GM13976 (cell line): ENCODE data around the gene TMEM208.

Experiments used
- DNase-seq: peaks from one replicate; pipeline ENCODE4 v3.0.0; 2012; ENCODE audit warnings: low spot score
- in situ Hi-C: fragments of 300-500 bp; cut with MboI; formaldehyde crosslinking; loops from one replicate; pipeline ENCODE4 v1.12.0; 2022; ENCODE audit warnings: low sequenced_read_pairs, mixed read lengths, inconsistent platforms; ENCODE audit not compliant: unreplicated experiment
- TF ChIP-seq, protein P1 (sequence below): IDR thresholded peaks from 2 replicates; pipeline ENCODE4 v1.5.1; 2012; ENCODE audit warnings: borderline replicate concordance, mild to moderate bottlenecking; ENCODE audit not compliant: insufficient read depth; ENCODE audit errors: extremely low read depth, missing control alignments, control extremely low read depth

The TMEM208 gene

GRCh38 chr16:67241008-67241900, 14.3 kb downstream of the TMEM208 start:
- no peak for DNase-seq
- in situ Hi-C loops = no loop called here
- TF ChIP-seq, protein P1, sequence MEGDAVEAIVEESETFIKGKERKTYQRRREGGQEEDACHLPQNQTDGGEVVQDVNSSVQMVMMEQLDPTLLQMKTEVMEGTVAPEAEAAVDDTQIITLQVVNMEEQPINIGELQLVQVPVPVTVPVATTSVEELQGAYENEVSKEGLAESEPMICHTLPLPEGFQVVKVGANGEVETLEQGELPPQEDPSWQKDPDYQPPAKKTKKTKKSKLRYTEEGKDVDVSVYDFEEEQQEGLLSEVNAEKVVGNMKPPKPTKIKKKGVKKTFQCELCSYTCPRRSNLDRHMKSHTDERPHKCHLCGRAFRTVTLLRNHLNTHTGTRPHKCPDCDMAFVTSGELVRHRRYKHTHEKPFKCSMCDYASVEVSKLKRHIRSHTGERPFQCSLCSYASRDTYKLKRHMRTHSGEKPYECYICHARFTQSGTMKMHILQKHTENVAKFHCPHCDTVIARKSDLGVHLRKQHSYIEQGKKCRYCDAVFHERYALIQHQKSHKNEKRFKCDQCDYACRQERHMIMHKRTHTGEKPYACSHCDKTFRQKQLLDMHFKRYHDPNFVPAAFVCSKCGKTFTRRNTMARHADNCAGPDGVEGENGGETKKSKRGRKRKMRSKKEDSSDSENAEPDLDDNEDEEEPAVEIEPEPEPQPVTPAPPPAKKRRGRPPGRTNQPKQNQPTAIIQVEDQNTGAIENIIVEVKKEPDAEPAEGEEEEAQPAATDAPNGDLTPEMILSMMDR = no peak

DNA sequence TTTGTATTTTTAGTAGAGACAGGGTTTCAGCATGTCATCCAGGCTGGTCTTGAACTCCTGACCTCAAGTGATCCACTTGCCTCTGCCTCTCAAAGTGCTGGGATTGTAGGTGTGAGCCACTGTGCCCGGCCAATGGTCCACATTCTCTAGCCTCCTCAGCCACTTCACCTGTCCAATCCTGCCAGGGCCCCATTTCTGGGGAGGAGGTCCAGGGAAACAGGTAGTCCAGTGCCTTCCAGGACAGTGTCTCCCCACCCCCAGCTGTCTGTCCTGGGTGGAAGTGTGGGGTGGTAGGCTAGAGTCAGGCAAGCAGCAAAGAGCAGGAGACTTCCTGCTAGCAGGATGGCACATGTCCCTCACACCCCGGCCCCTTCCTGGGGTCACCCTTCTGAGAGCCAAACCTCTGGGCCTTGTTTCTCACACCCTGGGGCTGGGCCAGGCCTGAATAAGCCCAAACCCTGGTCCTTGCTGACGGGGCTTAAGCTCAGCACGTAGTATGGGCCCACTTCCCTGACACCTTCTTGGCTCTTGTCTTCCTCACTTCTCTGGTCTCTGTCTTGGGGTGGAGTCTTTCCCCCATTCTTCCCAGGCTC, 15.3 kb downstream of the TMEM208 start:
- TF ChIP-seq, protein P1 = no peak
- no peak for DNase-seq
- in situ Hi-C loops = no loop called here

- TF ChIP-seq, protein P1 = no peak
- in situ Hi-C loops = no loop called here
- DNase-seq = no peak
Observed at GRCh38 chr16:67243481-67243880, 16.6 kb downstream of the TMEM208 start.

DNA sequence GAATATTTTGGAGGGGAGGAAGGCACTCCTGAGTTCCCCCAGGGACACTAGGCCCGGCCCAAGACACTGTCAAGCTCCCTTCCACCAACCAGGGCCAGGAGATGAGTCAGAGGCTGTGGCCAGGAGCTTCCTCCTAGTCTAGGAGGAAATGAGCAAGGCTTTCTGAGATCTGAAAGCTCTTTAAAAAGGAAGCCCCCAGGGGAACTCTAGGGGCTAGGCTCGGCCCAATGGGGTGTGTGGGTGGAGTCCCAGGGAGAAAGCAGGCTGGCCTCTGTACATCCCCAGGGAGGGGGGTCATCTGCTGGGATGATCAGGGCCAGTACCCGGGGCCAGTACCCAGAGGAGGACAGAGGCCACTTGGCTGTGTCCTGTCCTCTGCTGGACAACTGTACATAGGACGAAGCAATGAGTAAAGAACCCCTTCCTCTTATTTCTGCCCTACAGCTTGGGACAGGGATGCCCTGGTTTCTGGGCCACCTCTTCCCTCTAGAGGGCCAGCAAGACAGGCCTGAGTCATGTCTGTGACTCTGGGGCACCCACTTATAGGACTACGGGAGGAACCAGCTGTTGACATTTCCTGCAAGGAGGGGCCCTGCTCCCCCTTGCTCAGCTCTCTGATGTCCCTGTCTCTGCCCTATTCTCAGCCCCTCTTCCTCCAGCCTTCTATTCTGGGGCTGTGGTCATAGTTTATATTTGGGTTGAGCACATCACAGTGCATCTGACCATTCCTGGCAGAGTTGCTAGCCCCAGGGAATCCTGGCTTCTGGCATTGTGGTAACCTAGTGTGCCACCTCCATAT, 17.7 kb downstream of the TMEM208 start:
- peak; percentile 87 for DNase-seq
- in situ Hi-C loops = no loop called here
- TF ChIP-seq, protein P1 = no peak

- DNase-seq = no peak
- in situ Hi-C loops = no loop called here
Observed at GRCh38 chr16:67245186-67245585, 18.3 kb downstream of the TMEM208 start.

GRCh38 chr16:67245674-67246080, 18.7 kb downstream of the TMEM208 start:
- in situ Hi-C loops = no loop called here
- DNase-seq = no peak
- TF ChIP-seq, protein P1 = no peak

More at GRCh38 chr16:67245186-67245585, 18.3 kb downstream of the TMEM208 start:
- TF ChIP-seq, protein P1 = no peak
